Cardiac fibroblast (primary cell): ENCODE measurements around the gene LIMD2.

Experiments used
- DNase-seq, 2 donors: peaks; one replicate each; pipeline versions ENCODE4 v3.0.0 to v3.0.0-alpha.2; 2010; ENCODE audit warnings: low read depth in 2 of 2
- H3K4me3 ChIP-seq, 2 donors: replicated peaks in 1 of 2; 1 replicate in 1 of 2; 2 replicates in 1 of 2; pipeline ENCODE4 v1.5.1; 2011; ENCODE audit warnings: low read depth in 2 of 2, low read length in 2 of 2, mild to moderate bottlenecking in 2 of 2, moderate library complexity in 1 of 2
- CTCF ChIP-seq: IDR thresholded peaks from one replicate; pipeline ENCODE4 v1.5.1; 2011; ENCODE audit warnings: low read depth, mild to moderate bottlenecking, low read length, inconsistent platforms

LIMD2 gene

GRCh38 chr17:63657786-63658185, 42.1 kb downstream of the LIMD2 start:
- H3K4me3 ChIP-seq, result no peak overlapping the region
- DNase-seq, result no peak

GRCh38 chr17:63653050-63653449, 46.9 kb downstream of the LIMD2 start:
- DNase-seq, result no peak
- TF ChIP-seq CTCF, result no peak
- no peak overlapping the region for H3K4me3 ChIP-seq

More at GRCh38 chr17:63657786-63658185, 42.1 kb downstream of the LIMD2 start:
- TF ChIP-seq CTCF, result no peak

- no peak for TF ChIP-seq CTCF
- no peak overlapping the region for H3K4me3 ChIP-seq
- no peak for DNase-seq
These were observed 47.8 kb downstream of the LIMD2 start for GRCh38 chr17:63652106-63652505.

- DNase-seq, result no peak
- no peak overlapping the region for H3K4me3 ChIP-seq
- TF ChIP-seq CTCF, result no peak
These were observed 50.1 kb downstream of the LIMD2 start for GRCh38 chr17:63649813-63650212.

DNA sequence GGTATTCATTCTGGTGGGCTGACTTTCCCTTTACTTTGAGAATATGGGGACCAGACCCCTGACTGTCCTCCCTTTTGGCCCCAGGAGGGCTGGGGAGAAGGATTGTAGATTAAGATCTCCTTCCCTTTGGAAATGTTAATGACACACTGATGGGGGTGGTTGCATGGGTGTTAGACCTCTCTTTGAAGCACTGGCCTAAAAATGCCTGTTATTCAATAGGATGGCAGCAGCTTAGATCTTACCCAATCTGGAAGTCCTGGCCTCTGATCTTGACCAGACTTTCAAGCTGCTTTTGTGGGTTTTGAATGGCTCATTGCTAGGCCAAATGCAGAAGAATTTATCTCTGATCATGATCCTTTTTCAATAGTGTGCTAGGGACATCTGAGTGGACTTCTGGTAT, 52.0 kb downstream of the LIMD2 start:
- no peak overlapping the region for H3K4me3 ChIP-seq
- TF ChIP-seq CTCF, result no peak
- no peak for DNase-seq

GRCh38 chr17:63647065-63647725, 52.7 kb downstream of the LIMD2 start:
- peak; percentile 44 to 61 for DNase-seq
- TF ChIP-seq CTCF, result no peak
- H3K4me3 ChIP-seq, result no peak overlapping the region

GRCh38 chr17:63646488-63646806, 53.5 kb downstream of the LIMD2 start:
- no peak for DNase-seq
- no peak overlapping the region for H3K4me3 ChIP-seq

More at GRCh38 chr17:63646488-63646806, 53.5 kb downstream of the LIMD2 start:
- TF ChIP-seq CTCF, result no peak
